HEK293T (cell line): ENCODE results near the gene SCAF4.

Experiments used
- CTCF ChIA-PET: fragments of 350-600 bp; formaldehyde crosslinking; extraction: SDS; loops from one replicate; lab custom pipeline; 2021; ENCODE audit warnings: antibody characterized with exemption, inconsistent platforms; lab: Yijun Ruan, JAX
- POLR2A ChIA-PET: fragments of 350-600 bp; formaldehyde crosslinking; extraction: SDS; loops from one replicate; lab custom pipeline; 2020; ENCODE audit warnings: antibody characterized with exemption, inconsistent platforms; lab: Yijun Ruan, JAX
- DNase-seq: peaks from one replicate; pipeline ENCODE4 v3.0.0; 2012; ENCODE audit warnings: mixed read lengths; ENCODE audit errors: extremely low spot score
- ARNT ChIP-seq: fragments of 450-650 bp; IDR thresholded peaks from 2 replicates; pipeline ENCODE4 v1.6.1; 2017; ENCODE audit warnings: mild to moderate bottlenecking
- BHLHE40 ChIP-seq: fragments of 450-650 bp; IDR thresholded peaks from 2 replicates; pipeline ENCODE4 v1.6.1; 2016; ENCODE audit warnings: mild to moderate bottlenecking, moderate library complexity, borderline replicate concordance
- CTBP1 ChIP-seq: fragments of 450-650 bp; IDR thresholded peaks from 2 replicates; pipeline ENCODE4 v1.6.1; 2016; ENCODE audit warnings: borderline replicate concordance
- ELF4 ChIP-seq: fragments of 450-650 bp; IDR thresholded peaks from 2 replicates; pipeline ENCODE4 v1.6.1; 2017; ENCODE audit warnings: antibody characterized with exemption
- FOXA1 ChIP-seq: fragments of 450-650 bp; IDR thresholded peaks from 2 replicates; pipeline ENCODE4 v1.6.1; 2016; ENCODE audit warnings: mild to moderate bottlenecking
- FOXK2 ChIP-seq: fragments of 450-650 bp; IDR thresholded peaks from 2 replicates; pipeline ENCODE4 v1.6.1; 2016; ENCODE audit warnings: mild to moderate bottlenecking
- FOXM1 ChIP-seq: fragments of 450-650 bp; IDR thresholded peaks from 2 replicates; pipeline ENCODE4 v1.6.1; 2017; ENCODE audit warnings: mild to moderate bottlenecking, borderline replicate concordance
- HDGF ChIP-seq: fragments of 450-650 bp; IDR thresholded peaks from 2 replicates; pipeline ENCODE4 v1.6.1; 2017; ENCODE audit warnings: antibody characterized with exemption, borderline replicate concordance
- L3MBTL2 ChIP-seq: fragments of 450-650 bp; conservative IDR thresholded peaks from 2 replicates; pipeline ENCODE4 v1.6.1; 2016; ENCODE audit warnings: mild to moderate bottlenecking
- LEF1 ChIP-seq: fragments of 450-650 bp; IDR thresholded peaks from 2 replicates; pipeline ENCODE4 v1.6.1; 2017; ENCODE audit warnings: mild to moderate bottlenecking, borderline replicate concordance
- NFRKB ChIP-seq: fragments of 450-650 bp; IDR thresholded peaks from 2 replicates; pipeline ENCODE4 v1.6.1; 2016; ENCODE audit warnings: mild to moderate bottlenecking, moderate library complexity
- PKNOX1 ChIP-seq: fragments of 450-650 bp; IDR thresholded peaks from 2 replicates; pipeline ENCODE4 v1.6.1; 2016
- SP1 ChIP-seq: fragments of 450-650 bp; IDR thresholded peaks from 2 replicates; pipeline ENCODE4 v1.6.1; 2017
- SUZ12 ChIP-seq: fragments of 450-650 bp; IDR thresholded peaks from 2 replicates; pipeline ENCODE4 v1.6.1; 2016; ENCODE audit warnings: mild to moderate bottlenecking
- TARDBP ChIP-seq: fragments of 450-650 bp; IDR thresholded peaks from 2 replicates; pipeline ENCODE4 v1.6.1; 2016
- ZNF384 ChIP-seq: fragments of 450-650 bp; IDR thresholded peaks from 2 replicates; pipeline ENCODE4 v1.6.1; 2016

SCAF4 gene

GRCh38 chr21:31727181-31727580 lies 4.7 kb downstream of the SCAF4 start:
- TF ChIP-seq BHLHE40 (no peak), TARDBP (no peak), L3MBTL2 (no peak), ARNT (no peak), ZNF384 (no peak), LEF1 (no peak), HDGF (no peak), FOXK2 (no peak), FOXA1 (no peak), SP1 (no peak), SUZ12 (no peak), ELF4 (no peak), FOXM1 (no peak), CTBP1 (no peak), NFRKB (no peak), PKNOX1 (no peak)
- CTCF ChIA-PET = no interaction called here
- no peak for DNase-seq
- POLR2A ChIA-PET = no interaction called here

- POLR2A ChIA-PET = no interaction called here
- CTCF ChIA-PET = no interaction called here
- TF ChIP-seq L3MBTL2 = no peak
- TF ChIP-seq ARNT = no peak
- TF ChIP-seq FOXA1 = no peak
- no peak for TF ChIP-seq SP1
- TF ChIP-seq LEF1 = no peak
- TF ChIP-seq SUZ12 = no peak
- TF ChIP-seq BHLHE40 = no peak
- no peak for TF ChIP-seq PKNOX1
- TF ChIP-seq FOXK2 = no peak
- no peak for TF ChIP-seq CTBP1
- TF ChIP-seq ZNF384 = no peak
- TF ChIP-seq NFRKB = no peak
- no peak for TF ChIP-seq FOXM1
- TF ChIP-seq ELF4 = no peak
- no peak for TF ChIP-seq HDGF
- TF ChIP-seq TARDBP = no peak
- no peak for DNase-seq
Measured at GRCh38 chr21:31726407-31726806, 5.5 kb downstream of the SCAF4 start.

- no peak for DNase-seq
- TF ChIP-seq TARDBP = no peak
- peak; percentile 93 for TF ChIP-seq PKNOX1
- TF ChIP-seq BHLHE40 = no peak
- TF ChIP-seq FOXM1 = no peak
- no peak for TF ChIP-seq L3MBTL2
- TF ChIP-seq HDGF = no peak
- no peak for TF ChIP-seq ZNF384
- ChIA-PET POLR2A (interaction anchor here (1.2 kb wide), 1 partner anchor 8 kb away, joined by 4 read pairs; no protein-coding TSS in a partner anchor), CTCF (no interaction called here)
Measured at GRCh38 chr21:31725202-31725839, 6.6 kb downstream of the SCAF4 start.

GRCh38 chr21:31724552-31724951 lies 7.4 kb downstream of the SCAF4 start:
- ChIA-PET CTCF (no interaction called here), POLR2A (interaction anchor here (1.2 kb wide), 1 partner anchor 9 kb away, joined by 4 read pairs; no protein-coding TSS in a partner anchor)
- no peak for TF ChIP-seq L3MBTL2
- no peak for TF ChIP-seq BHLHE40
- TF ChIP-seq SP1 = no peak
- no peak for TF ChIP-seq FOXK2
- TF ChIP-seq FOXA1 = no peak
- TF ChIP-seq TARDBP = no peak
- no peak for TF ChIP-seq HDGF
- TF ChIP-seq LEF1 = no peak
- TF ChIP-seq NFRKB = no peak
- no peak for TF ChIP-seq ELF4
- no peak for TF ChIP-seq PKNOX1
- TF ChIP-seq FOXM1 = no peak
- no peak for TF ChIP-seq CTBP1
- no peak for DNase-seq

- TF ChIP-seq HDGF (no peak), FOXA1 (no peak), L3MBTL2 (no peak), NFRKB (no peak), SP1 (no peak), TARDBP (no peak), FOXM1 (no peak), FOXK2 (no peak), ARNT (no peak), BHLHE40 (no peak), LEF1 (no peak), PKNOX1 (no peak), SUZ12 (no peak), CTBP1 (no peak)
- no peak for DNase-seq
- CTCF ChIA-PET = no interaction called here
- POLR2A ChIA-PET = no interaction called here
Measured at GRCh38 chr21:31721381-31721780, 10.5 kb downstream of the SCAF4 start.
